GM18520 (cell line): ENCODE measurements around the gene REEP2.
"Not testable (repeated sequence)": the region's sequence is repeated elsewhere in the genome, so short reads cannot be mapped to it uniquely, and the experiment has no call there.

Experiments used
- ATAC-seq: cut with Tn5 transposase; IDR thresholded peaks from one replicate; pipeline ENCODE4 v1.9.1; 2021; ENCODE audit not compliant: unreplicated experiment

Gene REEP2

DNA sequence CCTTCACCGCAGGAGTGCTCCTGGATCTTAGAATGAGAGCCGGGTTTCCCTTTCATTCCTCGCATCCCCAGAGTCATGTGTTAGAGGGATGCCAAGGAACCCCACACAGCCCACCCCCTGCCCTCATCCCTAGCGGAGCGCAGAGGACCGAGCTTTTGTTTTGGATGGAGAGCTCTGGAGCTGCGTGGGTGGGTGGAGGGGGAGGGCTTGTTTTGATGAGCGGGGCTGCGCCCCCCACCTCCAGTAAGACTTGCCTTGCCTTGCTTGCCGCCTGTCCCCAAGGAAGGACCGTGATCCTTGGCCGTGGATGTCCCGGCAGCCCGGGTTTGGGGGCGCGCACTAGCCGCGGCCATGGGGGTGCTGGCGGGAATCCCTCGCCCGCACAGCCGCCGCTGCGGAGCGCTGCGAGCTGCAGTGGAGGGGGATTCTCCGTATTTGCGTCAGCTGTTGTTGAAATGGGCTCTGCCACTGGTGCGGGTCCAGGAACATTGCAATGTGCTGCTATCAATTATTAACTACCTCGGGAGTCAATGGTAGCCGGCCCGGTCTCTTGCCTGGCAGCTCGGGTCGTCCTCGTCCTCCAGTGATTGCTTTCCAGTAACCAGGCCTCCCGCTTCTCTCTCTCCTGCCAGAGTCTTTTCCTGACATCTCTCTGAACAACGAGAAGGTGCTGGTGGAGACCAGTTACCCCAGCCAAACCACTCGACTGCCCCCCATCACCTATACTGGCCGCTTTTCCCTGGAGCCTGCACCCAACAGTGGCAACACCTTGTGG is 27.5 kb downstream of the REEP2 start:
- no peak for ATAC-seq

DNA sequence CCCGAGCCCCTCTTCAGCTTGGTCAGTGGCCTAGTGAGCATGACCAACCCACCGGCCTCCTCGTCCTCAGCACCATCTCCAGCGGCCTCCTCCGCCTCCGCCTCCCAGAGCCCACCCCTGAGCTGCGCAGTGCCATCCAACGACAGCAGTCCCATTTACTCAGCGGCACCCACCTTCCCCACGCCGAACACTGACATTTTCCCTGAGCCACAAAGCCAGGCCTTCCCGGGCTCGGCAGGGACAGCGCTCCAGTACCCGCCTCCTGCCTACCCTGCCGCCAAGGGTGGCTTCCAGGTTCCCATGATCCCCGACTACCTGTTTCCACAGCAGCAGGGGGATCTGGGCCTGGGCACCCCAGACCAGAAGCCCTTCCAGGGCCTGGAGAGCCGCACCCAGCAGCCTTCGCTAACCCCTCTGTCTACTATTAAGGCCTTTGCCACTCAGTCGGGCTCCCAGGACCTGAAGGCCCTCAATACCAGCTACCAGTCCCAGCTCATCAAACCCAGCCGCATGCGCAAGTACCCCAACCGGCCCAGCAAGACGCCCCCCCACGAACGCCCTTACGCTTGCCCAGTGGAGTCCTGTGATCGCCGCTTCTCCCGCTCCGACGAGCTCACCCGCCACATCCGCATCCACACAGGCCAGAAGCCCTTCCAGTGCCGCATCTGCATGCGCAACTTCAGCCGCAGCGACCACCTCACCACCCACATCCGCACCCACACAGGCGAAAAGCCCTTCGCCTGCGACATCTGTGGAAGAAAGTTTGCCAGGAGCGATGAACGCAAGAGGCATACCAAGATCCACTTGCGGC is 28.2 kb downstream of the REEP2 start:
- no peak for ATAC-seq

DNA sequence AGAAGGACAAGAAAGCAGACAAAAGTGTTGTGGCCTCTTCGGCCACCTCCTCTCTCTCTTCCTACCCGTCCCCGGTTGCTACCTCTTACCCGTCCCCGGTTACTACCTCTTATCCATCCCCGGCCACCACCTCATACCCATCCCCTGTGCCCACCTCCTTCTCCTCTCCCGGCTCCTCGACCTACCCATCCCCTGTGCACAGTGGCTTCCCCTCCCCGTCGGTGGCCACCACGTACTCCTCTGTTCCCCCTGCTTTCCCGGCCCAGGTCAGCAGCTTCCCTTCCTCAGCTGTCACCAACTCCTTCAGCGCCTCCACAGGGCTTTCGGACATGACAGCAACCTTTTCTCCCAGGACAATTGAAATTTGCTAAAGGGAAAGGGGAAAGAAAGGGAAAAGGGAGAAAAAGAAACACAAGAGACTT is 28.9 kb downstream of the REEP2 start:
- no peak for ATAC-seq

DNA sequence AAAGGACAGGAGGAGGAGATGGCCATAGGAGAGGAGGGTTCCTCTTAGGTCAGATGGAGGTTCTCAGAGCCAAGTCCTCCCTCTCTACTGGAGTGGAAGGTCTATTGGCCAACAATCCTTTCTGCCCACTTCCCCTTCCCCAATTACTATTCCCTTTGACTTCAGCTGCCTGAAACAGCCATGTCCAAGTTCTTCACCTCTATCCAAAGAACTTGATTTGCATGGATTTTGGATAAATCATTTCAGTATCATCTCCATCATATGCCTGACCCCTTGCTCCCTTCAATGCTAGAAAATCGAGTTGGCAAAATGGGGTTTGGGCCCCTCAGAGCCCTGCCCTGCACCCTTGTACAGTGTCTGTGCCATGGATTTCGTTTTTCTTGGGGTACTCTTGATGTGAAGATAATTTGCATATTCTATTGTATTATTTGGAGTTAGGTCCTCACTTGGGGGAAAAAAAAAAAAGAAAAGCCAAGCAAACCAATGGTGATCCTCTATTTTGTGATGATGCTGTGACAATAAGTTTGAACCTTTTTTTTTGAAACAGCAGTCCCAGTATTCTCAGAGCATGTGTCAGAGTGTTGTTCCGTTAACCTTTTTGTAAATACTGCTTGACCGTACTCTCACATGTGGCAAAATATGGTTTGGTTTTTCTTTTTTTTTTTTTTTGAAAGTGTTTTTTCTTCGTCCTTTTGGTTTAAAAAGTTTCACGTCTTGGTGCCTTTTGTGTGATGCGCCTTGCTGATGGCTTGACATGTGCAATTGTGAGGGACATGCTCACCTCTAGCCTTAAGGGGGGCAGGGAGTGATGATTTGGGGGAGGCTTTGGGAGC is 29.5 kb downstream of the REEP2 start:
- ATAC-seq, result no peak

DNA sequence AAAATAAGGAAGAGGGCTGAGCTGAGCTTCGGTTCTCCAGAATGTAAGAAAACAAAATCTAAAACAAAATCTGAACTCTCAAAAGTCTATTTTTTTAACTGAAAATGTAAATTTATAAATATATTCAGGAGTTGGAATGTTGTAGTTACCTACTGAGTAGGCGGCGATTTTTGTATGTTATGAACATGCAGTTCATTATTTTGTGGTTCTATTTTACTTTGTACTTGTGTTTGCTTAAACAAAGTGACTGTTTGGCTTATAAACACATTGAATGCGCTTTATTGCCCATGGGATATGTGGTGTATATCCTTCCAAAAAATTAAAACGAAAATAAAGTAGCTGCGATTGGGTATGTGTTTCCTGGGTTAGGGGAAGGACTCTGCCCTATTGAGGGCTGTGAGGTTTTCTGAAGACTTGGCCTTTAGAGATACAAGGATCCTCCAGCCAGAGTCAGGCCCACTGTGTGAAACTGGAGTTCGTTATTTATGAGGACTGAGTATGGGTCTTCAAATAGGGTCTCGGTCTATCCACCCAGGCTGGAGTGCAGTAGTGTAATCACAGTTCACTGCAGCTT is 30.2 kb downstream of the REEP2 start:
- ATAC-seq, result no peak

DNA sequence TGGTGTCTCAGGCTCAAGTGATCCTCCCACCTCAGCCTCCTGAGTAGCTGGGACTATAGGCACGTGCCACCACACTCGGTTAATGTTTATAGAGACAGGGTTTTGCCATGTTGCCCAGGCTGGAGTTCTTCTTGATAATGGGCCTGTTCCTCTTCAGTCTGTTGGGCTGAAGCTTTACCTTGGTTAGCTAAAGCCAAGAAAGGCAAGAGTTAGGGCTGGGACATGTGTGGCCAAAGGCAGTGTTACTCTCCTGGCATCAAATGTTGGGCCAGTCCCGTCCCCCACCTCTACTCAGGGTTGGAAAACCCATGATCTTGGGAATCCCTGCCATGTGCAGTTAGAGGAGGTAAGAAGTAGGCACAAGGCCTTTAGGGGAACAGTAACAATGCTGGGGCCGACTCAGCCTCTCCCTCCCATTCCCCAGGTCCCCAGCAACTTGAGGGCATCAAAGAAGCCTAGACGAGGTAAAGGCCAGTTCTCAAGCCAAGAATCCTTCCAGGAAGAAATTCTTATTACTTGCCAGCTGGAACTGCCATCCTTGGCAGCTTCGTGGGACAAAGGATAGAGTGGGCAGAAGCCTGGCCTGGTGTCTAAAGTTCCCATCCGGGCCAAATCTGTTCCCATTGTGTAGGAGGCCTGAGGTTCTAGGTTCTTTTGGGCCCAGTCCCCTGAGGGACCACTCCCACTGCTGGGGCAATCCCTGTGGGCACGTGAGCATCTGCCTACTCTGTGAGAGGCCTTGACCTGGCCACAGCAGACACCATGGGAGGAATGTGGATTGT is 30.9 kb downstream of the REEP2 start:
- ATAC-seq, result no peak

DNA sequence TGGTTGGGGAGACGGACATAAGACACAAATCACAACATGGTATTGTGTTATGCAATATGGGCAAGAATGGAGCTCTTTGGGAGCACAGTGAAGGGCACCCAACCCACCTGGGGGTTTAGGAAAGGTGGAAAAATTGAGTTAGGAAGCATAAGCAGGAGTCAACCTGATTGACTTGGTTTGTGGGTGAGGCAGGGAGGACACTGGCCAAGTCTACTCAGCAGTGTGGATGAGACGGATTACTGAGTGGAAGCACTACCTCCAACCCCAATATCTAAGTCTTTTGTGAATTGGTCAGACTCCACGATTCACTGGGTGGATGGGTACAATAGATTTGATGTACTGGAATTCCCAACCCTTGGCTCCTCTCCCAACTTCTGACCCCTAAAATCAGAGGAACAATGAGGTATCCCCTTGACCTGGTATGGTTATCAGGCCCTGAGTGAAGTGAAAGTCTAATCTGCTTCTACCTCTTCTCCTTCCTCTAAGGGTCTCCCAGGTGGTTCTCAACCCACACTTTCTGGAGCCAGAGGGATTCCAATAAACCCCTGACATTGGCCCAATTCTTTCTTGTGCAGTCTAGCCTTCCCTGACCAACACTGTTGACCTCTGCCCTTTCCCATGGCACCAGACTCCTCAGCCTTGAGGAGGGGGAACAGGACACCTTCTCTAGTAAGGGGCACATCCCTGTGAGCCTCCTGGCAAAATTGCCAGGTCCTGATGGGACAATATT is 31.6 kb downstream of the REEP2 start:
- no peak for ATAC-seq

DNA sequence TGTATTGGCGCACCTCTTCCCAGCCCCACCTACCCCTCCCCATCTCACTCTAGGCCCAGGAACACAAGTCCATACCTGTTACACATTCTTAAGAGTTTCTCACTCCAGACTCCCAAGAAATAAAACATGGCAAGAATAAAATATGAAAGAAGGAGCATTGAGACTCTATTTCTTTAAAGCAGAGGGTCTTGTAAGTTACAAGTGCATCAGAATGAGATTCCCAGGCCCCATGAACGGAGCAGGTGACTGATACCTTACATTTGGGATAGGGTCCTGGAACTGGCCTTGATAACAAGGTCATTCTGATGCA is 32.1 kb downstream of the REEP2 start:
- no peak for ATAC-seq

DNA sequence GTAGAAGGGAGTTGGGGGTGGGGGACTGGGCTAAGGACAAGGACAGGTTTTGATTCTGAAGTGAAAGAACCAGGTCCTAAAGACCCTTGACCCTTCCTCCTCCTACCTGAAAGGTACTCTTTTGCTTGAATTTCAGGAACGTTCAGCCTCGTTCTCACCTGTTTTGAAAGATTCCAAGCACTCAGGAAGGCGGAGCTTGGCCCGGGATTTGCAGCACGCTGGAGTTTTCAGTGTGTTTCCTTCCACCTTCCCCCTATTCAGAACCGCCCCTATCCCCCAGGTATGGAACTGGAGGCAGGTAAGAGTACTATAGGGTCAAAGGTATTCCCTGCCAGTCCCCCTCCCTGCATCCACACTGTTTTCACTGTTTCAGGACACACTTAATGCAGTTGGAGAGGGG is 33.5 kb downstream of the REEP2 start:
- no peak for ATAC-seq

DNA sequence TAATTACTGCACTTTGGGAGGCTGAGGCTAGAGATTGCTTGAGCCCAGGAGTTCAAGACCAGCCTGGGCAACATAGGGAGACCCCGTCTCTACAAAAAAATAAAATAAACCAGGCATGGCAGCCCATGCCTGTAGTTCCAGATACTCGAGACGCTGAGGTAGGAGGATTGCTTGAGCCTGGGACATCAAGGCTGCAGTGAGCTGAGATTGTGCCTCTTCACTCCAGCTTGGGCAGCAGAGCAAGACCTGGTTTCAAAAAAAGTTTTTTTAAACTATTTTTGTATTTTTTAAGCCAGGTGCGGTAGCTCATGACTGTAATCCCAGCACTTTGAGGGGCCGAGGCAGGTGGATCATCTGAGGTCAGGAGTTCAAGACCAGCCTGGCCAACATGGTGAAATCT is 34.3 kb downstream of the REEP2 start:
- ATAC-seq, result not testable (repeated sequence)

DNA sequence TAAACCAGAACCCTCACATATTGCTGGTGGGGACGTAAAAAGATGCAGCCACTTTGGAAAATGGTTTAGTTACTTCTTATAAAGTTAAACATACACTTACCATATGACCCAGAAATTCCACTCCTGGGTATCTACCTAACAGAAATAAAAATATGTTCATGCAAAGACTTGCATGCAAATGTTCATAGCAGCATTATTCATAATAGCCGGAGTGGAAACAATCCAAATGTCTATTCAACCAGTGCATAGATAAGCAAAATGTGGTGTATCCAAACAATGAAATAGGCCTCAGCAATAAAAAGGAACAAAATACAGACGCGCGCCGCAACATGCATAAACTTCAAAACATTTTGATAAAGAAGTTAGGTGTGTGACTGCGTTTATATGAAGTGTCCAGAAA is 38.1 kb downstream of the REEP2 start:
- no peak for ATAC-seq

DNA sequence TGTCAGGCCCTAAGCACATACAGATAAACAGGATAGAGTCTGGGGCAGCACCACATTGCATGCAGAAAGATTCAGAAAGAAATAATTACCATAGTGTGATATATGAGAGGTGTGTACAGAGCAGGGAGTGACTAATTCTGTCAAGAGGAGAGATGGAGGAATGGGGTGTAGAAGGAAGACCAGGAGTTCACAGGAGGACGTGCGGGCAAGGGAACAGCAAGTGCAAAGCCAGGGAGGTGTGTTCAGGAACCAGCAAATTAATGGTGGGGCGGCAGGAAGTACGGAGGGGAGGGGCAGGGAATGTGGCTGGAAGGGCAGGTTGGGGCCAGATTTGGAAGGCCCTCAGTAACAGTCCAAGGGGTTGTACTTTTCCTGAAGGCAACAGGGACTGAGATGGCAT is 43.8 kb downstream of the REEP2 start:
- ATAC-seq, result no peak

DNA sequence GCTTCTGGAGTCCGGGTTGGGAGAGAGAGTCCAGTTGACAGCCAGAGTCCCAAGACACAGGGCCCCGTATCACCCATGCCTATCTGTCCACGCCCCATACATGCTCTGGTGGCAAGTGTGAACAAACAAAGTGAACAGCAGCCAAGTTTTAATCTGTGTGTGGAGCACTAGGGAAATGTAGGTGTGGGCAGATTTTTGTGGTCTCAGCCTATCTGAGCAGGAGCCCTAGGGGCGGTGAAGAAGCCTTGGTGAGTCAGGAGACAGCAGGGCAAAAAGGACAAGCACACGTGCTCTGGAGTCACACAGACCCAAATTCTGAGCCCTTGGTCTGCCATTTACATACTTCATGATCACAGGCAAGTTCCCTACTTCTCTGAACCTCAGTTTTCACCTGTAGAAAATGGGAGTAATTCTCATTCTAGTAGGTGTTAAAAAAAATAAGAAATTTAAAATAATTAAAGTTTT is 49.7 kb downstream of the REEP2 start:
- no peak for ATAC-seq

DNA sequence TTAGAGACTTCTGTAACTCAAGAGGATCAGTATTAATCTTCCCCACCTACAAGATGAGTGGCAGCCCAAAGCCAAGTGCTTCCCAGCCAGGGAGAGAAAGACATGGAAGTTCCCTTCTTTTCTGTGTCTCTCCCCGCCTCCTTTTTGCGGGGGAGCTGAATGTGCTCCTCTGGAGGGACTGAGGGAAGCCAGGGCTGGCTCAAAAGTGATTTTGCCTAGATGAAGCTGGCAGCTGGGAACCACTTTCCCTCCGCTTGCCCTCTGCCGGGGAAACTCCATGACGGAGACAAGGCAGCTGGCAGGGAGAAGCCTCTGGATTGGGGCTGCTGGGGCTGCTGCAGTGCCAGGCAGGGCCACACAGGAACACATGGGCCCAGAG is 50.8 kb downstream of the REEP2 start:
- ATAC-seq, result no peak

DNA sequence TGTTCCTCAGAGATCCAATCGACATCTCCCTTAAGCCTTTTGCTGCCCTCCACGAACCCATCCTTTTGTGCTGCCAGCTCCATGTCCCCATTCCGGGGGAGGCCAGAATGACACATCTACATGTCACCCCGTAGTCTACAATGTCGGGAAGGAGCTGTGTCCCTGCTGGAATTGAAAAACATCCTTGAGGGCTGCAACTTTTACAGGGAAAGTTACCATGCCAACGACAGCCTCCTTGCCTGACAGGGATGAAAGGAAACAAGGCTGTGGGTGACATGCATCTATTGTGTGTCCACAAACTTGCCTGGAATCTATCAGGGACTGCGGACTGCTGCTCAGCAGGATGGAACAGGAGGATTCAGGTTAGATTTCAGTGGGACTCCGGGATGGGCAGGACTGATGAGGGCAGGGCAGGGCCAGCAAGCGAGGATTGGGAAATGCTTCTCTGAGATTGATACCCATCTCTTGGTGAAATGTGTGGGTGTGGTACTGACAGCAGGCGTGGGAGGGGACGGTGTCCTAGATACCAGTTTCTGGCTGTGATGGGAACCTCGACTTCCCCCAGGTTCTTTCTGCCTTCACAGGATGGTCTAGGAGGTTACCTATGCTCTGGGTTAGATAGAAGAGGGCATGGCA is 51.9 kb downstream of the REEP2 start:
- ATAC-seq, result no peak

DNA sequence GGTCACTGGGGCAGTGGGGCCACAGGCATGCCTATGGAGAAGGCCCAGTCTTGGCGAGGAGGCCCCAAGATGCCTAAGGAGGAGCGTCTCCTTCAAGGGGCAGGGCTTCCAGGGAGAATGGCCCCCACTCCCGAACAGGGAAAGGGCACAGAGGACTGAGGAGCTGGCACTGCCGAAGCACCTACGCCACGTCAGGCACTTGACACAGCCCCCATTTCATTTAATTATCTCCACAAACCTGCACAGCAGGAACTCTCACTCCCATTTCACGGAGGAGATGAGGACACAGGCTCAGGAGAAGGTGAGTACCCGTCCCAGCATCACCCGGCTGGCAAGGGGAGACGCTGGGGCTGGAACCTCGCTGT is 52.4 kb downstream of the REEP2 start:
- no peak for ATAC-seq

DNA sequence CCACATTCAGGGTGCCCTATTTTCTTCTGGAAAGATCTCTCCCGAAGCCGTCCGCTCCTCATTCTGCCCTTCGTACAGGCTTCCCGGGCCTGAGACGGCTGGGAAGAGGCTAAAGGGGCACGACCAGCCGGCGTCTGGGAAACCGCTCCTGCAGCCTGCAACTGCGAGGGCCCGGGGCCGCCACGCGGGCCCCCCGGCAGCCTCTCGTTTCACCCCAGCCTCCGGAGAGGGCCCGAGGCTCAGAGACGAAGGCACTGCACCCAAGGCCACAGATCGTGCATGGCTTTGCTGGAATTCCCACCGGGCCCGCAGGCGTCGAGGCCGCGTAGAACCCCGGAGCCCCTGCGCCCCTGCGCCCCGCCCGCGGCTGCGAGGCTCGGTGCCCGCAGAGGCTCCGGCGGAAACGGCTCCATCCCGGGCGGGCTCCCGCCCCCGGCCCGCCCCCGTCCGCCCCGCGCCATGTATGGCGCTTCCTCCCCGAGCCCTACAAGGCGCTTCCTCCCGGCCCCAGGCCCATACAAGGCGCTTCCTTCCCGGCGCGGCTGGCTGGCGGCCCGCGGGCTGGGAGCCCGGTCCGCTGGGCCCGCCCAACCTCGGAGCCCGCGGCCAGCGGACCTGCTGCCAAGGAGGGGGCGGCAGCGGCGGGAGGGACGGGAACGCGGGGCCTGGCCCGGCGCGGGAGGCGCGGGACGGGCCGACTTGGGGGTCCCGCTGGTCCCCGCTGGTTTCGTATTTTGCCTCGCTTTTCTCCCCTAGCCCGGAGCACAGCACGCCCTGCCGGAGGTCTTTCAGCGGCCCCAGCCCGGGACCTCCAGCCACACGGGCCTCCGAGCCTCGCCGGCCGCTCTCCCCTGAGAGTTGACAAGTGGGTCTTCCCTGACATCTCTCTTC is 53.1 kb downstream of the REEP2 start:
- peak; percentile 95 for ATAC-seq

DNA sequence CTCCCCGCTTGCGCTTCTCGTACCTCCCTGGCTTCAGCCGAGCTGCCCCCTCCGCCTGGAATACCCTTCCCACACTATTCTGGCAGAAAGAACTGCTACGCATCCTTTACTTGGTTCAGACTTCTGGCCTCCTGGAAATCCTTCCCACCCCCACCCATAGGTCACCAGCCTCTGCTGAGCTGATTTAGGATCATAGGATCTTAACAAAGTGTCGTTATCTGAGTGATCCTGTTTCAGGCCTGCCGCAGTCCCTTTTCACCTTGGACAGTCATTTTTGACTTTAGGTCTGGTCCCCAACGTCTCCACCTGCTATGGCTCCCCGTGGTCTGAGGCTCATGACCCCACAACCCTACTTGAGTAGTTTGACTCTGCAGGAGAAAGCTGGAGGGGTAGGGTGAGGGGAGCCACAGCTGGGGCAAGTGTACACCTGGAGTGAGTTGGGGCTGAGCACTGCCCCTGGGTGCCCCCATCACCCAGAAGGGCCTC is 53.7 kb downstream of the REEP2 start:
- no peak for ATAC-seq
